NT2/D1 (cell line): ENCODE results near the gene SUGP2.

Source experiments
- DNase-seq: peaks from one replicate; pipeline ENCODE4 v3.0.0-alpha.2; 2011; ENCODE audit warnings: low read depth, low spot score
- H3K27me3 ChIP-seq: 2 replicates; pipeline ENCODE4 v1.6.0; 2011; ENCODE audit warnings: mild to moderate bottlenecking; ENCODE audit not compliant: insufficient read length, insufficient read depth
- H3K36me3 ChIP-seq: 2 replicates; pipeline ENCODE4 v1.6.1; 2011; ENCODE audit warnings: mild to moderate bottlenecking, low read length, mixed read lengths; ENCODE audit not compliant: insufficient read depth, insufficient read length
- H3K4me1 ChIP-seq: 2 replicates; pipeline ENCODE4 v1.5.1; 2011; ENCODE audit not compliant: insufficient read depth, insufficient read length
- H3K4me3 ChIP-seq: 2 replicates; pipeline ENCODE4 v1.5.1; 2011; ENCODE audit warnings: low read depth; ENCODE audit not compliant: insufficient read length
- H3K9ac ChIP-seq: 2 replicates; pipeline ENCODE4 v1.6.0; 2011; ENCODE audit warnings: low read depth; ENCODE audit not compliant: insufficient read length
- H3K9me3 ChIP-seq: 2 replicates; pipeline ENCODE4 v1.5.1; 2011; ENCODE audit warnings: mild to moderate bottlenecking, low read length; ENCODE audit not compliant: insufficient read depth
- SUZ12 ChIP-seq: IDR thresholded peaks from 2 replicates; pipeline ENCODE4 v1.6.1; 2011; ENCODE audit not compliant: insufficient read length, insufficient read depth; ENCODE audit errors: extremely low read depth
- YY1 ChIP-seq: IDR thresholded peaks from 2 replicates; pipeline ENCODE4 v1.6.1; 2011; ENCODE audit not compliant: insufficient read length, insufficient read depth
- ZNF274 ChIP-seq: IDR thresholded peaks from 2 replicates; pipeline ENCODE4 v1.6.1; 2011; ENCODE audit warnings: mild to moderate bottlenecking, low read depth, low read length

Gene SUGP2

GRCh38 chr19:18987456-18987855, 45.9 kb downstream of the SUGP2 start:
- H3K4me3 ChIP-seq, result no peak overlapping the region
- H3K9me3 ChIP-seq, result no peaks in the 10 kb centered on the region
- H3K27me3 ChIP-seq, result peaks cover 2% of the 10 kb centered on the region
- H3K9ac ChIP-seq, result no peak overlapping the region
- peaks cover 6% of the 10 kb centered on the region for H3K4me1 ChIP-seq
- DNase-seq, result no peak
- H3K36me3 ChIP-seq, result peaks cover 21% of the 10 kb centered on the region
- TF ChIP-seq YY1 (no peak), ZNF274 (no peak), SUZ12 (no peak)

DNA sequence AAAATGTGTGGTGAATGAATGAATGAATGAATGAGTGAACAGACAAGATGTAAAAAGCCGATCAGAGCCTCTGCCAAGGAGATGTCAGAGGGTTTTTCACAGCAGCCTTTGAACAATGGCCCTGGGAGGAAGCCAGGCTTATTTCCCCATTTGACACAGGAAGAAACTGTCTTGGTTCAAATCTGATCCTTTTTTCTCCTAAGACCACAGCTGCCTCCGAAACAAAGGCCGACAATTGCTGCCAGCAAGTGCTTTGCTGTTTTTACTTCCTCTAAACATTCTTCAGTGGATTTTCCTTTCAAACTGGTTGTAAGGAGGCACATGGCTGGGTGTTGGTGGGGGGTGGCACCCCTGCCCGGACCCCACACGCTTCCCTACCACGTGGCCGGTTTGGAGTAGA, 48.1 kb downstream of the SUGP2 start:
- no peak for DNase-seq
- TF ChIP-seq YY1, result no peak
- TF ChIP-seq ZNF274, result no peak
- Histone ChIP-seq H3K9me3 (no peaks in the 10 kb centered on the region), H3K4me3 (no peak overlapping the region), H3K36me3 (peaks cover 6% of the 10 kb centered on the region), H3K4me1 (peaks cover 6% of the 10 kb centered on the region), H3K9ac (no peak overlapping the region), H3K27me3 (peaks cover 4% of the 10 kb centered on the region)

- peaks cover 2% of the 10 kb centered on the region for H3K4me1 ChIP-seq
- H3K36me3 ChIP-seq, result no peaks in the 10 kb centered on the region
- H3K9me3 ChIP-seq, result no peaks in the 10 kb centered on the region
- no peak overlapping the region for H3K4me3 ChIP-seq
- peaks cover 4% of the 10 kb centered on the region for H3K27me3 ChIP-seq
- no peak overlapping the region for H3K9ac ChIP-seq
- no peak for DNase-seq
- TF ChIP-seq ZNF274, result no peak
- TF ChIP-seq SUZ12, result no peak
- no peak for TF ChIP-seq YY1
Measured at GRCh38 chr19:18984251-18984650, 49.1 kb downstream of the SUGP2 start.

GRCh38 chr19:18982669-18983068, 50.6 kb downstream of the SUGP2 start:
- no peak for DNase-seq
- Histone ChIP-seq H3K9me3 (no peaks in the 10 kb centered on the region), H3K27me3 (peaks cover 4% of the 10 kb centered on the region), H3K36me3 (no peaks in the 10 kb centered on the region), H3K4me3 (no peak overlapping the region), H3K4me1 (peaks cover 6% of the 10 kb centered on the region), H3K9ac (no peak overlapping the region)
- TF ChIP-seq YY1, result no peak
- TF ChIP-seq SUZ12, result no peak
- no peak for TF ChIP-seq ZNF274

GRCh38 chr19:18980432-18981020, 52.8 kb downstream of the SUGP2 start:
- H3K9me3 ChIP-seq, result no peaks in the 10 kb centered on the region
- H3K4me3 ChIP-seq, result no peak overlapping the region
- no peak for DNase-seq
- no peak for TF ChIP-seq YY1
- TF ChIP-seq ZNF274, result no peak
- peaks cover 3% of the 10 kb centered on the region for H3K4me1 ChIP-seq
- H3K27me3 ChIP-seq, result peaks cover 4% of the 10 kb centered on the region
- no peak overlapping the region for H3K9ac ChIP-seq
- H3K36me3 ChIP-seq, result no peaks in the 10 kb centered on the region

- no peak for DNase-seq
- no peak overlapping the region for H3K4me3 ChIP-seq
- no peaks in the 10 kb centered on the region for H3K9me3 ChIP-seq
- TF ChIP-seq YY1 (no peak), SUZ12 (no peak), ZNF274 (no peak)
- H3K27me3 ChIP-seq, result peaks cover 4% of the 10 kb centered on the region
- H3K9ac ChIP-seq, result no peak overlapping the region
- peaks cover 3% of the 10 kb centered on the region for H3K4me1 ChIP-seq
- H3K36me3 ChIP-seq, result no peaks in the 10 kb centered on the region
Measured at GRCh38 chr19:18978616-18979015, 54.7 kb downstream of the SUGP2 start.

DNA sequence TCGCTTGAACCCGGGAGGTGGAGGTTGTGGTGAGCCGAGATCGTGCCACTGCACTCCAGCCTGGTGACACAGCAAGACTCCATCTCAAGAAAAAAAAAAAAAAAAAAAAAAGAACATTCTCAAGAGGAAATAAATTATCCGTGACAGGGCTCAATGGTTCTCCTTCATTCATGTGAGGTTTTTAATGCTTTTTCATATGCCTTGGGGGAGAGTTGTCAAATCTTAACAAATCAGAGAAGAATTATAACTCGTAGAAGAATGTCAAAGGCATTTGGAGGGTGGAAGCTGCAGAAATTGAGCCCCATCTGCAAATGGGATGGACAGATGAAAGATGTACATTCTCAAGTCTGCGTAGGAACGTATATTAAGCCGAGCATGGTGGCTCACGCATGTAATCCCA, 57.4 kb downstream of the SUGP2 start:
- peaks cover 3% of the 10 kb centered on the region for H3K4me1 ChIP-seq
- no peaks in the 10 kb centered on the region for H3K36me3 ChIP-seq
- no peaks in the 10 kb centered on the region for H3K9me3 ChIP-seq
- no peak for TF ChIP-seq ZNF274
- no peak overlapping the region for H3K9ac ChIP-seq
- DNase-seq, result no peak
- no peaks in the 10 kb centered on the region for H3K27me3 ChIP-seq
- no peak overlapping the region for H3K4me3 ChIP-seq

- Histone ChIP-seq H3K9ac (no peak overlapping the region), H3K36me3 (no peaks in the 10 kb centered on the region), H3K27me3 (no peaks in the 10 kb centered on the region), H3K4me3 (no peak overlapping the region), H3K4me1 (peaks cover 3% of the 10 kb centered on the region), H3K9me3 (no peaks in the 10 kb centered on the region)
- no peak for DNase-seq
- TF ChIP-seq SUZ12 (no peak), ZNF274 (no peak), YY1 (no peak)
Measured at GRCh38 chr19:18975011-18975410, 58.3 kb downstream of the SUGP2 start.
